GM13976 (cell line): ENCODE data around the gene LRCH1.

Experiments used
- DNase-seq: peaks from one replicate; pipeline ENCODE4 v3.0.0; 2012; ENCODE audit warnings: low spot score
- in situ Hi-C: fragments of 300-500 bp; cut with MboI; formaldehyde crosslinking; loops from one replicate; pipeline ENCODE4 v1.12.0; 2022; ENCODE audit warnings: low sequenced_read_pairs, mixed read lengths, inconsistent platforms; ENCODE audit not compliant: unreplicated experiment
- TF ChIP-seq, protein P1 (sequence below): IDR thresholded peaks from 2 replicates; pipeline ENCODE4 v1.5.1; 2012; ENCODE audit warnings: borderline replicate concordance, mild to moderate bottlenecking; ENCODE audit not compliant: insufficient read depth; ENCODE audit errors: extremely low read depth, missing control alignments, control extremely low read depth

The LRCH1 gene

GRCh38 chr13:46559272-46559805 lies 6.4 kb downstream of the LRCH1 start:
- no peak for DNase-seq
- in situ Hi-C loops, result no loop called here
- TF ChIP-seq, protein P1, sequence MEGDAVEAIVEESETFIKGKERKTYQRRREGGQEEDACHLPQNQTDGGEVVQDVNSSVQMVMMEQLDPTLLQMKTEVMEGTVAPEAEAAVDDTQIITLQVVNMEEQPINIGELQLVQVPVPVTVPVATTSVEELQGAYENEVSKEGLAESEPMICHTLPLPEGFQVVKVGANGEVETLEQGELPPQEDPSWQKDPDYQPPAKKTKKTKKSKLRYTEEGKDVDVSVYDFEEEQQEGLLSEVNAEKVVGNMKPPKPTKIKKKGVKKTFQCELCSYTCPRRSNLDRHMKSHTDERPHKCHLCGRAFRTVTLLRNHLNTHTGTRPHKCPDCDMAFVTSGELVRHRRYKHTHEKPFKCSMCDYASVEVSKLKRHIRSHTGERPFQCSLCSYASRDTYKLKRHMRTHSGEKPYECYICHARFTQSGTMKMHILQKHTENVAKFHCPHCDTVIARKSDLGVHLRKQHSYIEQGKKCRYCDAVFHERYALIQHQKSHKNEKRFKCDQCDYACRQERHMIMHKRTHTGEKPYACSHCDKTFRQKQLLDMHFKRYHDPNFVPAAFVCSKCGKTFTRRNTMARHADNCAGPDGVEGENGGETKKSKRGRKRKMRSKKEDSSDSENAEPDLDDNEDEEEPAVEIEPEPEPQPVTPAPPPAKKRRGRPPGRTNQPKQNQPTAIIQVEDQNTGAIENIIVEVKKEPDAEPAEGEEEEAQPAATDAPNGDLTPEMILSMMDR, result no peak

GRCh38 chr13:46560778-46561177 lies 7.8 kb downstream of the LRCH1 start:
- no peak for DNase-seq
- in situ Hi-C loops, result no loop called here
- TF ChIP-seq, protein P1, result no peak

DNA sequence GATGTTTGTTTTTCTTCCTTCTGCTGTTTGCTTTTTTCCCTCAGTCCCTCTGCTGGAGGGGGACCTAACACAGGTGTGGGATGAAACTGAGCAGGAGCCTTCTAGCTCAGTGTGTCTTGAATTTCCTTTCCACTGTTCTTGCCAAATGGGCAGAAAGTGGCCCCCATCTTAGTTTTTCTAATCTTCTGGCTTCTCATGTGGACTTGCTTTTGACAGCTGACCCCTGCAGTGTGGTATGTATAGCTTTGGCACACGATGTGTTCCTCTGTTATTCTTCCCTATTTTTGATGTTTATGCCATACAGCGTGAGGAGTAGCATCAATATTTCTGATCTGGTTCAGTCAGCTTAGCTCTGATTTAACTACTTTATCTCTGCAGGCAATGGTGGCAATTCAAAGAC lies 8.3 kb downstream of the LRCH1 start:
- TF ChIP-seq, protein P1, result no peak
- in situ Hi-C loops, result no loop called here
- no peak for DNase-seq

DNA sequence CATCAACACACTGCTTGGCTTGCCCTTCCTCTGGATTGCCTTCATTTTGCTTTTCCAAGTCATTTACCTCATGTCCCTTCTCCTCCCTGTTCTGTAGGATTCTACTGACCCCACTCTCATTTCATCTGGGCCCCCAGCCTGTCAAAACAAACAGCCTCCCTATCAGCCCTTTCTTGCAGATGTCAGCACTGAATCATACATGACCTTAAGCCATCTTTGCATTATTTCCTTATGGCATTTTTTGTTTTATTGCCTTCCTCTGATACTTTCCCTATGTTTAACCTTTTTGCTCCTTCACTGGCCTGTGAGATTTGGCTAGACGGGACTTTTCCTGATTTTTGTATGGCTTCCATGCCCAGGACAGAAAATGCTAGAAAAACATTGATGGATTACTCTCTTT lies 8.7 kb downstream of the LRCH1 start:
- TF ChIP-seq, protein P1, result no peak
- DNase-seq, result no peak
- in situ Hi-C loops, result no loop called here

DNA sequence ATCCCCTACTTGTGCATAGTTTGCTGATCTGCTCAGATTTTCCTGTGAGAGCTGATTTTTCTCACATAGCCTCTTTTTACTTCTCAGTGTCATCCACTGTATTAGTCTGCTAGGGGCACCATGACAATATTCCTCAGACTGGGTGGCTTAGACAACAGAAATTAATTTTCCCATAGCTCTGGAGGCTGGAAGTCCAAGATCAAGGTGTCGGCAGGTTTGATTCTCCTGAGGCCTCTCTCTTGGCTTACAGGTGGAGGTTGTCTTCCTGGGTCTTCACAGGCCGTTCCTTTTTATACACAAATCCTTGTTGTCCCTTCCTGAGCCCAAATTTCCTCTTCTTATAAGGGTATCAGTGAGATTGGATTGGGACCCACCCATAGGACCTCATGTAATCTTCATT lies 9.2 kb downstream of the LRCH1 start:
- in situ Hi-C loops, result no loop called here
- TF ChIP-seq, protein P1, result no peak
- no peak for DNase-seq

GRCh38 chr13:46562581-46562980 lies 9.6 kb downstream of the LRCH1 start:
- in situ Hi-C loops, result no loop called here
- no peak for DNase-seq
- TF ChIP-seq, protein P1, result no peak
